Sigmoid colon (tissue), 4 donors: ENCODE data around the gene TXNL4B.

ENCODE experiments used
- CTCF ChIP-seq, 4 experiments: fragments of 450-650 bp in 3 of 4; fragments of 200-600 bp in 1 of 4; IDR thresholded peaks; one replicate each; pipeline ENCODE4 v1.5.1; 2016 to 2019; ENCODE audit warnings: antibody characterized with exemption in 4 of 4, mild to moderate bottlenecking in 3 of 4, moderate library complexity in 2 of 4
- EP300 ChIP-seq, 4 donors: sonication (generic); formaldehyde crosslinking; IDR thresholded peaks; one replicate each; pipeline ENCODE4 v1.6.1; 2017; ENCODE audit warnings: antibody characterized with exemption in 4 of 4
- POLR2AphosphoS5 ChIP-seq, 4 donors: sonication (generic); formaldehyde crosslinking; IDR thresholded peaks; one replicate each; pipeline ENCODE4 v1.6.1; 2017; ENCODE audit warnings: antibody characterized with exemption in 4 of 4

GRCh38 chr16:72111657-72112451 is 18.4 kb upstream of the TXNL4B start:
- no peak for TF ChIP-seq POLR2AphosphoS5 (IDR thresholded peaks at IDR 0.05)
- no peak for TF ChIP-seq CTCF (IDR thresholded peaks at IDR 0.05)
- TF ChIP-seq EP300 (IDR thresholded peaks at IDR 0.05) = no peak
